Endothelial cell of umbilical vein (primary cell): ENCODE measurements around the gene HLA-DPB1. TPM values are rescaled to one million over a fixed set of nuclear protein-coding genes. Genes with fewer than 3 reads are reported as not detected.
A peak's percentile ranks its signal among the peaks of the same experiment; 100 is the strongest.

ENCODE experiments used
- BruUV-seq: library from RNA; stranded (reverse); fragments of 400-500 nt; replicated peaks from 2 replicates; lab custom pipeline; 2021; lab: Mats Ljungman, UMichigan
- CTCF ChIA-PET: fragments of 300-600, 350-600 bp; sonication (Branson Sonifier 250); formaldehyde crosslinking; loops from one replicate; lab custom pipeline; 2021; ENCODE audit warnings: antibody characterized with exemption, inconsistent platforms; lab: Charles Lee
- POLR2A ChIA-PET: fragments of 300-600, 350-600 bp; sonication (Branson Sonifier 250); formaldehyde crosslinking; loops from one replicate; lab custom pipeline; 2021; ENCODE audit warnings: antibody characterized with exemption, inconsistent platforms; lab: Charles Lee
- DNase-seq: peaks from one replicate; pipeline ENCODE4 v3.0.0-alpha.2; 2011; ENCODE audit warnings: low read depth, low spot score
- FAIRE-seq: peaks from 2 replicates; lab custom pipeline; 2011; peaks lifted over from hg19 to GRCh38; lab: Jason Lieb, UNC
- H2AFZ ChIP-seq: 2 replicates; pipeline ENCODE4 v1.6.0; 2012; ENCODE audit warnings: low read depth, low read length, control low read depth, inconsistent platforms
- H3K27ac ChIP-seq: 2 replicates; pipeline ENCODE4 v1.5.1; 2011; ENCODE audit warnings: low read depth, mild to moderate bottlenecking, control low read depth, low read length, moderate library complexity; ENCODE audit not compliant: insufficient read depth
- H3K27me3 ChIP-seq, 2 experiments: 2 replicates each; pipeline versions ENCODE4 v1.6.0 to v1.6.1; 2011; ENCODE audit warnings: low read length in 2 of 2, mixed read lengths in 1 of 2; ENCODE audit not compliant: control insufficient read depth in 2 of 2, insufficient read depth in 2 of 2
- H3K36me3 ChIP-seq, 2 experiments: 2 replicates in 1 of 2; 3 replicates in 1 of 2; pipeline ENCODE4 v1.5.1; 2011; ENCODE audit warnings: low read length in 2 of 2, mild to moderate bottlenecking in 1 of 2, moderate library complexity in 1 of 2; ENCODE audit not compliant: control insufficient read depth in 2 of 2, insufficient read depth in 2 of 2; ENCODE audit errors: extremely low read depth in 1 of 2
- H3K4me1 ChIP-seq: 3 replicates; pipeline ENCODE4 v1.5.1; 2011; ENCODE audit warnings: mild to moderate bottlenecking, low read length; ENCODE audit not compliant: control insufficient read depth, insufficient read depth; ENCODE audit errors: extremely low read depth
- H3K4me2 ChIP-seq: 2 replicates; pipeline ENCODE4 v1.6.1; 2011; ENCODE audit warnings: low read length, control low read depth, mixed read lengths; ENCODE audit not compliant: insufficient read depth
- H3K4me3 ChIP-seq, 3 experiments: fragments of 200-600 bp in 1 of 3; sonication (generic), shearing (Covaris generic) in 1 of 3; replicated peaks in 1 of 3; 2 replicates each; pipeline ENCODE4 v1.5.1; 2011 to 2016; ENCODE audit warnings: control low read depth in 3 of 3, low read length in 3 of 3, mild to moderate bottlenecking in 2 of 3, inconsistent platforms in 1 of 3, low read depth in 1 of 3, moderate library complexity in 1 of 3; ENCODE audit not compliant: insufficient read depth in 1 of 3
- H3K79me2 ChIP-seq: 2 replicates; pipeline ENCODE4 v1.6.0; 2012; ENCODE audit warnings: low read length, inconsistent platforms; ENCODE audit not compliant: control insufficient read depth, insufficient read depth
- H3K9ac ChIP-seq: replicated peaks from 2 replicates; pipeline ENCODE3; 2011; ENCODE audit warnings: low read length, control low read depth; ENCODE audit not compliant: insufficient read depth; ENCODE audit errors: extremely low read depth
- H3K9me1 ChIP-seq: replicated peaks from 3 replicates; pipeline ENCODE4 v1.6.0; 2011; ENCODE audit warnings: mild to moderate bottlenecking, low read length; ENCODE audit not compliant: control insufficient read depth, insufficient read depth; ENCODE audit errors: extremely low read depth
- H3K9me3 ChIP-seq: replicated peaks from 2 replicates; pipeline ENCODE4 v1.5.1; 2012; ENCODE audit warnings: low read length, inconsistent platforms; ENCODE audit not compliant: control insufficient read depth, insufficient read depth
- H4K20me1 ChIP-seq: replicated peaks from 2 replicates; pipeline ENCODE3; 2011; ENCODE audit warnings: mild to moderate bottlenecking, low read length; ENCODE audit not compliant: control insufficient read depth, insufficient read depth; ENCODE audit errors: extremely low read depth
- CTCF ChIP-seq, 2 donors: IDR thresholded peaks; 1 replicate in 1 of 2; 2 replicates in 1 of 2; pipeline ENCODE4 v1.5.1; 2011; ENCODE audit warnings: low read length in 2 of 2, mild to moderate bottlenecking in 2 of 2, moderate library complexity in 2 of 2, control low read depth in 1 of 2, inconsistent platforms in 1 of 2, low read depth in 1 of 2; ENCODE audit not compliant: insufficient read depth in 1 of 2; ENCODE audit errors: extremely low read depth in 1 of 2
- EZH2 ChIP-seq: IDR thresholded peaks from 2 replicates; pipeline ENCODE4 v1.6.1; 2012; ENCODE audit warnings: borderline replicate concordance, low read depth, mild to moderate bottlenecking, moderate library complexity, low read length, inconsistent platforms; ENCODE audit not compliant: severe bottlenecking
- FOS ChIP-seq: IDR thresholded peaks from 2 replicates; pipeline ENCODE4 v1.6.1; 2011; ENCODE audit warnings: mild to moderate bottlenecking, low read length, moderate library complexity, borderline replicate concordance; ENCODE audit not compliant: insufficient read depth
- GATA2 ChIP-seq: IDR thresholded peaks from 2 replicates; pipeline ENCODE4 v1.7.0; 2011; ENCODE audit warnings: low read depth, mild to moderate bottlenecking, moderate library complexity, mixed read lengths, low read length; ENCODE audit not compliant: insufficient read length, insufficient read depth
- JUN ChIP-seq: IDR thresholded peaks from 2 replicates; pipeline ENCODE4 v1.6.1; 2011; ENCODE audit warnings: borderline replicate concordance, low read depth; ENCODE audit not compliant: insufficient read length, insufficient read depth
- MAX ChIP-seq: IDR thresholded peaks from 2 replicates; pipeline ENCODE4 v1.6.1; 2011; ENCODE audit not compliant: insufficient read depth, insufficient read length
- MYC ChIP-seq: IDR thresholded peaks from one replicate; pipeline ENCODE4 v1.6.1; 2011; ENCODE audit warnings: mild to moderate bottlenecking, low read depth, low read length
- POLR2A ChIP-seq: IDR thresholded peaks from 2 replicates; pipeline ENCODE4 v1.6.1; 2012; ENCODE audit warnings: low read depth, mild to moderate bottlenecking, control low read depth, low read length
- POLR2AphosphoS5 ChIP-seq: IDR thresholded peaks from 2 replicates; pipeline ENCODE4 v1.6.1; 2012; ENCODE audit warnings: low read depth, mild to moderate bottlenecking, control low read depth, low read length, moderate library complexity; ENCODE audit not compliant: insufficient read depth
- dilution Hi-C: fragments of 300-500 bp; cut with MboI; formaldehyde crosslinking; loops from one replicate; pipeline ENCODE4 v1.15.0; 2019; ENCODE audit warnings: low sequenced_read_pairs; ENCODE audit not compliant: extremely low pct_ligation_motif_present
- intact Hi-C: fragments of 100-400 bp; cut with micrococcal nuclease; formaldehyde crosslinking; loops from one replicate; pipeline ENCODE4 v1.10.0; 2022
- polyA plus RNA-seq, 4 experiments: library from polyadenylated mRNA; depleted of rRNA in 3 of 4; stranded (reverse) in 3 of 4; unstranded in 1 of 4; fragments of >200 nt; gene quantifications; 2 replicates each; pipeline versions ENCODE4 v1.2.1 to v1.2.3, GENCODE V29; 2011 to 2012; ENCODE audit warnings: missing spikeins in 1 of 4
- total RNA-seq: library from RNA; stranded (reverse); gene quantifications from 2 replicates; pipeline ENCODE4 v1.2.3, GENCODE V29; 2021

HLA-DPB1 gene
- total and polyA plus RNA-seq, 2 donors (not counting 3 experiments of a cell fraction or from before 2014, with no cell fraction given), result 2.3 to 38.0 TPM

GRCh38 chr6:33108307-33108706, 32.5 kb downstream of the HLA-DPB1 start:
- intact Hi-C loops, result no loop called here
- dilution Hi-C loops, result no loop called here

GRCh38 chr6:33112148-33112547, 36.4 kb downstream of the HLA-DPB1 start:
- TF ChIP-seq JUN (peak; percentile 21), MYC (no peak), MAX (no peak), EZH2 (no peak), CTCF (IDR thresholded peaks at IDR 0.05; ENCODE audit: extremely low read depth in 1 of 2, insufficient read depth in 1 of 2, low read depth in 1 of 2, low read length in 2 of 2) (no peak), POLR2AphosphoS5 (no peak), GATA2 (no peak), FOS (no peak)
- FAIRE-seq (peak; percentile 56), DNase-seq (peak; percentile 78)
- Histone ChIP-seq H3K9ac (no peak overlapping the region), H3K4me3 (no peak overlapping the region), H3K9me1 (no peaks in the 10 kb centered on the region), H3K27ac (no peak overlapping the region), H3K27me3 (peaks cover 50 to 58% of the 10 kb centered on the region in 2 experiments), H4K20me1 (no peaks in the 10 kb centered on the region), H3K4me2 (no peak overlapping the region), H3K36me3 (no peaks in the 10 kb centered on the region), H2AFZ (no peak overlapping the region), H3K4me1 (no peaks in the 10 kb centered on the region), H3K9me3 (no peaks in the 10 kb centered on the region), H3K79me2 (no peaks in the 10 kb centered on the region)
- no TSS peak for BruUV-seq
- dilution Hi-C loops (no loop called here), intact Hi-C loops (no loop called here)
- CTCF ChIA-PET, result interaction anchor here (0.8 to 2.3 kb wide), 8 partner anchors 9 to 179 kb away, joined by 3 to 20 read pairs (median 4); no protein-coding TSS in a partner anchor
- POLR2A ChIA-PET, result interaction anchor here (1.0 kb wide), 1 partner anchor 140 kb away, joined by 3 read pairs; no protein-coding TSS in a partner anchor

More at GRCh38 chr6:33108307-33108706, 32.5 kb downstream of the HLA-DPB1 start:
- no peak overlapping the region for H2AFZ ChIP-seq
- H3K9me3 ChIP-seq, result no peaks in the 10 kb centered on the region
- DNase-seq, result no peak
- CTCF ChIA-PET, result no interaction called here
- H3K36me3 ChIP-seq, result no peaks in the 10 kb centered on the region
- H3K4me3 ChIP-seq, result no peak overlapping the region
- no TSS peak for BruUV-seq
- POLR2A ChIA-PET, result no interaction called here
- H3K9me1 ChIP-seq, result no peaks in the 10 kb centered on the region
- no peaks in the 10 kb centered on the region for H3K79me2 ChIP-seq
- no peaks in the 10 kb centered on the region for H4K20me1 ChIP-seq
- FAIRE-seq, result no peak
- no peak for TF ChIP-seq POLR2AphosphoS5
- TF ChIP-seq GATA2, result no peak
- TF ChIP-seq MYC, result no peak
- TF ChIP-seq POLR2A, result no peak
- no peak for TF ChIP-seq FOS
- peaks cover 31 to 45% of the 10 kb centered on the region in 2 experiments for H3K27me3 ChIP-seq
- no peak overlapping the region for H3K4me2 ChIP-seq
- no peaks in the 10 kb centered on the region for H3K4me1 ChIP-seq
- no peak overlapping the region for H3K27ac ChIP-seq
- no peak overlapping the region for H3K9ac ChIP-seq
